CD1c-positive myeloid dendritic cell (primary cell): ENCODE results near the gene RAB8B.

Experiments
- DNase-seq: peaks from one replicate; pipeline ENCODE4 v3.0.0-alpha.2; 2016; ENCODE audit errors: extremely low spot score

The RAB8B gene

GRCh38 chr15:63237086-63237485 is 47.7 kb downstream of the RAB8B start:
- peak; percentile 64 for DNase-seq

GRCh38 chr15:63238171-63238570 is 48.8 kb downstream of the RAB8B start:
- DNase-seq = no peak

- no peak for DNase-seq
Measured at GRCh38 chr15:63238796-63239195, 49.4 kb downstream of the RAB8B start.

GRCh38 chr15:63240109-63240508 is 50.7 kb downstream of the RAB8B start:
- no peak for DNase-seq

GRCh38 chr15:63241316-63241715 is 51.9 kb downstream of the RAB8B start:
- DNase-seq = no peak

- no peak for DNase-seq
Measured at GRCh38 chr15:63243101-63243500, 53.7 kb downstream of the RAB8B start.

GRCh38 chr15:63243776-63244175 is 54.4 kb downstream of the RAB8B start:
- peak; percentile 26 for DNase-seq

- DNase-seq = no peak
Measured at GRCh38 chr15:63244399-63244798, 55.0 kb downstream of the RAB8B start.

- DNase-seq = no peak
Measured at GRCh38 chr15:63244976-63245645, 55.7 kb downstream of the RAB8B start.

- DNase-seq = peak; percentile 95
Measured at GRCh38 chr15:63246691-63247469, 57.5 kb downstream of the RAB8B start.

GRCh38 chr15:63250312-63250965 is 61.0 kb downstream of the RAB8B start:
- DNase-seq = no peak

GRCh38 chr15:63251701-63252100 is 62.3 kb downstream of the RAB8B start:
- DNase-seq = no peak

- DNase-seq = no peak
Measured at GRCh38 chr15:63252292-63252691, 62.9 kb downstream of the RAB8B start.

GRCh38 chr15:63254991-63255390 is 65.6 kb downstream of the RAB8B start:
- no peak for DNase-seq

GRCh38 chr15:63255489-63255990 is 66.1 kb downstream of the RAB8B start:
- DNase-seq = no peak

- DNase-seq = no peak
Measured at GRCh38 chr15:63256433-63257274, 67.2 kb downstream of the RAB8B start.

GRCh38 chr15:63258658-63259057 is 69.3 kb downstream of the RAB8B start:
- no peak for DNase-seq

GRCh38 chr15:63260791-63261190 is 71.4 kb downstream of the RAB8B start:
- DNase-seq = no peak

- DNase-seq = no peak
Measured at GRCh38 chr15:63261311-63261710, 71.9 kb downstream of the RAB8B start.

- no peak for DNase-seq
Measured at GRCh38 chr15:63263519-63263918, 74.1 kb downstream of the RAB8B start.

- DNase-seq = no peak
Measured at GRCh38 chr15:63264688-63265293, 75.4 kb downstream of the RAB8B start.
